A673 (cell line): Measurements from ENCODE around the gene DNHD1. TPM values are rescaled to one million over a fixed set of nuclear protein-coding genes. Genes with fewer than 3 reads are reported as not detected.

Experiments used
- BruUV-seq: library from RNA; stranded (reverse); fragments of 400-500 nt; replicated peaks from 2 replicates; lab custom pipeline; 2021; lab: Mats Ljungman, UMichigan
- CTCF ChIA-PET: fragments of 300-600 bp; sonication (Branson Sonifier 250); formaldehyde crosslinking; loops from one replicate; lab custom pipeline; 2022; ENCODE audit warnings: antibody characterized with exemption; lab: Charles Lee
- POLR2A ChIA-PET: fragments of 300-600 bp; sonication (Branson Sonifier 250); formaldehyde crosslinking; loops from one replicate; lab custom pipeline; 2022; ENCODE audit warnings: antibody characterized with exemption; ENCODE audit not compliant: low non-redundant PET; lab: Charles Lee
- DNase-seq: peaks from one replicate; pipeline ENCODE4 v3.0.0-alpha.2; 2015; ENCODE audit warnings: low spot score
- H3K27ac ChIP-seq: fragments of 200-600 bp; sonication (generic); 2 replicates; pipeline ENCODE4 v1.5.1; 2016; ENCODE audit warnings: mixed run types, low read depth, mild to moderate bottlenecking, mixed read lengths, antibody characterized with exemption, low read length; ENCODE audit not compliant: poor library complexity, severe bottlenecking
- H3K27me3 ChIP-seq: fragments of 200-600 bp; sonication (generic); replicated peaks from 2 replicates; pipeline ENCODE4 v1.6.1; 2017; ENCODE audit warnings: mixed run types, low read depth, mild to moderate bottlenecking, mixed read lengths, antibody characterized with exemption, low read length; ENCODE audit not compliant: insufficient read depth, poor library complexity
- H3K36me3 ChIP-seq: fragments of 200-600 bp; sonication (generic); 2 replicates; pipeline ENCODE4 v1.6.1; 2016; ENCODE audit warnings: mixed run types, mild to moderate bottlenecking, mixed read lengths, antibody characterized with exemption, low read length; ENCODE audit not compliant: insufficient read depth, poor library complexity, severe bottlenecking
- H3K4me1 ChIP-seq: fragments of 200-600 bp; sonication (generic); 2 replicates; pipeline ENCODE4 v1.6.1; 2017; ENCODE audit warnings: mixed run types, mild to moderate bottlenecking, mixed read lengths, antibody characterized with exemption, low read length; ENCODE audit not compliant: insufficient read depth, poor library complexity, severe bottlenecking
- H3K4me3 ChIP-seq: fragments of 200-600 bp; sonication (generic); 2 replicates; pipeline ENCODE4 v1.5.1; 2016; ENCODE audit warnings: low read depth, mixed run types, mild to moderate bottlenecking, mixed read lengths, low read length; ENCODE audit not compliant: poor library complexity, severe bottlenecking
- H3K9me3 ChIP-seq: fragments of 200-600 bp; sonication (generic); 2 replicates; pipeline ENCODE4 v1.6.1; 2016; ENCODE audit warnings: mixed run types, low read depth, mild to moderate bottlenecking, mixed read lengths, antibody characterized with exemption, low read length; ENCODE audit not compliant: poor library complexity, severe bottlenecking
- CTCF ChIP-seq: fragments of 300-800, 200-600 bp; sonication (generic); conservative IDR thresholded peaks from 2 replicates; pipeline ENCODE4 v1.5.1; 2017; ENCODE audit warnings: low read depth, mild to moderate bottlenecking, antibody characterized with exemption, low read length, moderate library complexity, mixed read lengths
- EZH2 ChIP-seq: fragments of 200-600 bp; sonication (generic); IDR thresholded peaks from 2 replicates; pipeline ENCODE4 v1.6.1; 2017; ENCODE audit warnings: borderline replicate concordance, low read depth, mild to moderate bottlenecking, mixed read lengths, antibody characterized with exemption, low read length; ENCODE audit not compliant: poor library complexity, severe bottlenecking
- intact Hi-C: fragments of 100-400 bp; cut with micrococcal nuclease; formaldehyde crosslinking; loops from one replicate; pipeline ENCODE4 v1.10.0; 2022; ENCODE audit not compliant: unreplicated experiment
- total RNA-seq: library from RNA; stranded (reverse); gene quantifications from 2 replicates; pipeline ENCODE4 v1.2.3, GENCODE V29; 2021

DNHD1 gene
- total RNA-seq, 1 experiment from 2014 or later: 20.1 TPM

- CTCF ChIA-PET: no interaction called here
- no peak for DNase-seq
- H3K36me3 ChIP-seq: no peaks in the 10 kb centered on the region
Measured at GRCh38 chr11:6588018-6588417, 90.9 kb downstream of the DNHD1 start.

GRCh38 chr11:6594142-6594768 is 97.2 kb downstream of the DNHD1 start:
- Histone ChIP-seq H3K27me3 (no peaks in the 10 kb centered on the region), H3K27ac (no peak overlapping the region), H3K4me1 (no peaks in the 10 kb centered on the region), H3K4me3 (no peak overlapping the region), H3K9me3 (no peaks in the 10 kb centered on the region), H3K36me3 (peaks cover 11% of the 10 kb centered on the region)
- ChIA-PET CTCF (no interaction called here), POLR2A (no interaction called here)
- DNase-seq: no peak
- TF ChIP-seq CTCF (no peak), EZH2 (no peak)
- BruUV-seq: no TSS peak
- intact Hi-C loops: no loop called here

More at GRCh38 chr11:6588018-6588417, 90.9 kb downstream of the DNHD1 start:
- no peak for TF ChIP-seq EZH2
- TF ChIP-seq CTCF: no peak
- H3K27me3 ChIP-seq: no peaks in the 10 kb centered on the region
- BruUV-seq: no TSS peak
- intact Hi-C loops: no loop called here
- H3K4me3 ChIP-seq: no peak overlapping the region
- peaks cover 10% of the 10 kb centered on the region for H3K9me3 ChIP-seq
- H3K27ac ChIP-seq: no peak overlapping the region
- no peaks in the 10 kb centered on the region for H3K4me1 ChIP-seq
- POLR2A ChIA-PET: no interaction called here

- Histone ChIP-seq H3K4me3 (no peak overlapping the region), H3K27me3 (no peaks in the 10 kb centered on the region), H3K9me3 (no peaks in the 10 kb centered on the region), H3K36me3 (peaks cover 32% of the 10 kb centered on the region), H3K4me1 (no peaks in the 10 kb centered on the region), H3K27ac (no peak overlapping the region)
- CTCF ChIA-PET: no interaction called here
- no peak for DNase-seq
- TF ChIP-seq EZH2: no peak
- TF ChIP-seq CTCF: no peak
- intact Hi-C loops: no loop called here
- POLR2A ChIA-PET: interaction anchor here (0.6 kb wide), 1 partner anchor 72 kb away, joined by 3 read pairs; no protein-coding TSS in a partner anchor
- BruUV-seq: no TSS peak
Measured at GRCh38 chr11:6596239-6596877, 99.3 kb downstream of the DNHD1 start.
